ENCODE data around the gene ARFGEF3. TPM values are rescaled to one million over a fixed set of nuclear protein-coding genes. Genes with fewer than 3 reads are reported as not detected.

Gene ARFGEF3
- total RNA-seq, 4 donors from 2014 or later = 1.2 to 3.3 (median 2.2) TPM

DNA sequence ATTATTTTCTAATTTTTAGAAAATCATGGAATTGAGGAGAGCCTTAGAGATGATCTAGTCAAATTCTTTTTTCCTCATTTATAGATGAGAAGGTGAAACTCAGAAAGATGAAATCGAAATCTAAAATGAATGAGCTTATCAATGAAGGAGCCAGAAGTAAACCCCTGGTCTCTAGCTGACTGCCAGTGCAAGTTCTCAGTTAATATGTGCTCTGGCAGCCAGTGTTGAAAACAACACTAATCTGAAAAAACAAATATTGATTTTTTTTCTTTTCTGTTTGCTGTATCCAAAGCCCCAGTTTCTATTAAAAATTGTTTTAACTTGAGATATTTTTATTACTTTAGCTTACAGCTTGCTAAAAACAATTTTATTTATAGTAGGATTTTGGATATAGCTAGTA, 78.0 kb downstream of the ARFGEF3 start:
- no peaks in the 10 kb centered on the region for H3K9me3 ChIP-seq
- no peaks in the 10 kb centered on the region for H3K27me3 ChIP-seq
- no peaks in the 10 kb centered on the region for H3K4me1 ChIP-seq
- intact Hi-C loops (cut with DNase I) = no loop called here
- H3K4me3 ChIP-seq = no peak overlapping the region
- WGBS = 91% methylated on average over 1 of the region's 1 CpG
- H3K27ac ChIP-seq (replicated peaks in 1 of 4) = no peak overlapping the region
- no peak for DNase-seq (ENCODE audit: extremely low spot score)
- TF ChIP-seq EP300 (IDR thresholded peaks at IDR 0.05) (no peak), POLR2AphosphoS5 (IDR thresholded peaks at IDR 0.05) (no peak), POLR2A (IDR thresholded peaks at IDR 0.05; ENCODE audit: low read depth) (no peak)
- TF ChIP-seq, protein P1, sequence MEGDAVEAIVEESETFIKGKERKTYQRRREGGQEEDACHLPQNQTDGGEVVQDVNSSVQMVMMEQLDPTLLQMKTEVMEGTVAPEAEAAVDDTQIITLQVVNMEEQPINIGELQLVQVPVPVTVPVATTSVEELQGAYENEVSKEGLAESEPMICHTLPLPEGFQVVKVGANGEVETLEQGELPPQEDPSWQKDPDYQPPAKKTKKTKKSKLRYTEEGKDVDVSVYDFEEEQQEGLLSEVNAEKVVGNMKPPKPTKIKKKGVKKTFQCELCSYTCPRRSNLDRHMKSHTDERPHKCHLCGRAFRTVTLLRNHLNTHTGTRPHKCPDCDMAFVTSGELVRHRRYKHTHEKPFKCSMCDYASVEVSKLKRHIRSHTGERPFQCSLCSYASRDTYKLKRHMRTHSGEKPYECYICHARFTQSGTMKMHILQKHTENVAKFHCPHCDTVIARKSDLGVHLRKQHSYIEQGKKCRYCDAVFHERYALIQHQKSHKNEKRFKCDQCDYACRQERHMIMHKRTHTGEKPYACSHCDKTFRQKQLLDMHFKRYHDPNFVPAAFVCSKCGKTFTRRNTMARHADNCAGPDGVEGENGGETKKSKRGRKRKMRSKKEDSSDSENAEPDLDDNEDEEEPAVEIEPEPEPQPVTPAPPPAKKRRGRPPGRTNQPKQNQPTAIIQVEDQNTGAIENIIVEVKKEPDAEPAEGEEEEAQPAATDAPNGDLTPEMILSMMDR (IDR thresholded peaks at IDR 0.05) = no peak
- H3K36me3 ChIP-seq = no peaks in the 10 kb centered on the region

DNA sequence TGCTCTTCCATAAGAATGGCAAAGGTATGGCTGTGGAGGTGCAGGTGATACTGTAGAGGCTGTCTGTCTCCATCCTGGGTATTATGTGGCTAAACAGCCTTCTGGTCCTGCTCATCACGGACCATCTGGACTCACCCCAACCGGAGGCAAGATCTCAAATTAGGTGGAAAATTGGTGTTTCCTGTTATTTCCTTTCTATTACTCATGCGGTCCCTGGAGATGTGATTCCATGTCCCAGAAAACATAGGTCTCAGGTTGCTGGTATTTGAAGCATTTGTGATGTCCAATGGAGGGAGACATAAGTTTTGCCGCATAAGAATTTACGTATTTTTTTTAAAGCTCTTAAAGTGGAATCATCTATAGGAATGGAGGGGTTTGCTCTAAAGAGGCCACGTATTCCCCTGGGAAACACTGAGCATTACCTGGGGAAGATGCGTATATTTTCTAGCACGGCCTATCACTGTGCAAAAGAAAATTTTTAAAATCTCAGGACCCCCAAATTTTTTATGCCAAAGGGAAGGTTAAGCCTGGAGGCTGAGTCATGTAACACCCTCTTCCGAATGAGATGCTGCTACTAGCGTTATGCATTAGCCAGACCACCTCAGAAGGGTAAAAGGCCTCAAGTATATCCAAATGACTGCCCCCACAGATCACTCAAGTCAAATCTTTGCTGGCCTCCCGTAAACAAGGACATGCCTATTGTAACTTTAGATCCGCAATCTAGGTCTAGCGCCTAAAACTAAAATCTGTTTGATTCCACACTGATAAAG, 78.9 kb downstream of the ARFGEF3 start:
- Histone ChIP-seq H3K4me1 (no peaks in the 10 kb centered on the region), H3K27ac (replicated peaks in 1 of 4) (no peak overlapping the region), H3K36me3 (no peaks in the 10 kb centered on the region), H3K4me3 (no peak overlapping the region), H3K9me3 (no peaks in the 10 kb centered on the region), H3K27me3 (no peaks in the 10 kb centered on the region)
- TF ChIP-seq POLR2AphosphoS5 (IDR thresholded peaks at IDR 0.05) (no peak), POLR2A (IDR thresholded peaks at IDR 0.05; ENCODE audit: low read depth) (no peak), EP300 (IDR thresholded peaks at IDR 0.05) (no peak)
- TF ChIP-seq, protein P1 (IDR thresholded peaks at IDR 0.05) = no peak
- 92% methylated on average over 13 of the region's 13 CpGs for WGBS
- intact Hi-C loops (cut with DNase I) = no loop called here
- DNase-seq (ENCODE audit: extremely low spot score) = no peak

DNA sequence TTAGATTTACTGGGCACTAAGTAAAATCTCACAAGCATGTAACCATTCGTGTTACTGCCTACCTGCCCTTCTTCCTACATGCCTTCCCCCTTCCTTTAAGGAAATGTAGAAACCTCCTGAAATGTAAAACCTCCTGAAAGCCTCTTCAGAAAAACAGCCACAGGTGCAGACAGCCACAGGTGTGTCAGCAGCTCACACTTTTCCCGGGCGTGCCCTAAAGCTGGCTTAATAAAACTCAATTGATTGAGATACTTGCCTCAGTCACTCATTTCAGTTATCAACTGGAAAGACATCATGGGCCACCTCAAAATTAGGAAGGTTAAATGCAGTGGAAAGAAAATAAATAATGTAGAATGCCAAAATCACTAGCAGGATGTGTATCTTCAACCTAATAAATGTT, 79.6 kb downstream of the ARFGEF3 start:
- no peak overlapping the region for H3K4me3 ChIP-seq
- TF ChIP-seq, protein P1 (IDR thresholded peaks at IDR 0.05) = no peak
- TF ChIP-seq POLR2A (IDR thresholded peaks at IDR 0.05; ENCODE audit: low read depth) (no peak), POLR2AphosphoS5 (IDR thresholded peaks at IDR 0.05) (no peak), EP300 (IDR thresholded peaks at IDR 0.05) (no peak)
- H3K36me3 ChIP-seq = no peaks in the 10 kb centered on the region
- intact Hi-C loops (cut with DNase I) = no loop called here
- H3K4me1 ChIP-seq = no peaks in the 10 kb centered on the region
- H3K27me3 ChIP-seq = no peaks in the 10 kb centered on the region
- no peaks in the 10 kb centered on the region for H3K9me3 ChIP-seq
- no peak for DNase-seq (ENCODE audit: extremely low spot score)
- WGBS = 79% methylated on average over 3 of the region's 3 CpGs
- no peak overlapping the region for H3K27ac ChIP-seq (replicated peaks in 1 of 4)

DNA sequence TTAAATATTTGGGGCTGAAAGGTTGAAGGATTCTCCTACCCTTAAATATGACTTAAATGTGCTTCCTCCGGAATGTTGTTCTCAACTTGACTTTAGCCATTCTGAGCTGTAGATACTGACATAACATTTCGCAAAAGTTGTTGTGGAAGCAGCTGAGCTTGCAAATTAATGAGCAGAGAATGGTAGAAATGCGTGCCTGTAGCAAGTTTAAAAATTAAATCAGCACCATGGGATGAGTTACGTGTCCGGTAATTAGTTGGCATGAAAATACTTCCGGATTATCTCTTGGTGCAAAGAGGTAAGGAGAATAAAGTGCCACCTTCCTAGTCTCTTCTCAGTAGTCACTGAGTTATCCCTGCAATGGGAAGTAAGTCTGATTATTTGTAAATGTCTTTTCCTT, 80.2 kb downstream of the ARFGEF3 start:
- H3K4me3 ChIP-seq = no peak overlapping the region
- no peaks in the 10 kb centered on the region for H3K9me3 ChIP-seq
- intact Hi-C loops (cut with DNase I) = no loop called here
- no peaks in the 10 kb centered on the region for H3K4me1 ChIP-seq
- DNase-seq (ENCODE audit: extremely low spot score) = no peak
- WGBS = 98% methylated on average over 6 of the region's 6 CpGs
- H3K27me3 ChIP-seq = no peaks in the 10 kb centered on the region
- TF ChIP-seq POLR2AphosphoS5 (IDR thresholded peaks at IDR 0.05) = no peak
- TF ChIP-seq, protein P1 (IDR thresholded peaks at IDR 0.05) = no peak
- no peak for TF ChIP-seq EP300 (IDR thresholded peaks at IDR 0.05)
- TF ChIP-seq POLR2A (IDR thresholded peaks at IDR 0.05; ENCODE audit: low read depth) = no peak
- H3K36me3 ChIP-seq = no peaks in the 10 kb centered on the region
- no peak overlapping the region for H3K27ac ChIP-seq (replicated peaks in 1 of 4)
